BLaER1 (cell line): ENCODE data around the gene NMNAT2.
A peak's percentile ranks its signal among the peaks of the same experiment; 100 is the strongest.
"Not testable (repeated sequence)": the region's sequence is repeated elsewhere in the genome, so short reads cannot be mapped to it uniquely, and the experiment has no call there.

Source experiments
- H3K27ac ChIP-seq: shearing (Covaris generic); formaldehyde crosslinking; 2 replicates; pipeline ENCODE4 v1.8.1; 2022
- H3K27me3 ChIP-seq: shearing (Covaris generic); formaldehyde crosslinking; 2 replicates; pipeline ENCODE4 v1.8.1; 2022
- H3K36me3 ChIP-seq: shearing (Covaris generic); formaldehyde crosslinking; 2 replicates; pipeline ENCODE4 v1.8.1; 2022
- H3K4me1 ChIP-seq: shearing (Covaris generic); formaldehyde crosslinking; 2 replicates; pipeline ENCODE4 v1.8.1; 2022
- H3K4me2 ChIP-seq: shearing (Covaris generic); formaldehyde crosslinking; 2 replicates; pipeline ENCODE4 v1.8.1; 2022
- H3K4me3 ChIP-seq: shearing (Covaris generic); formaldehyde crosslinking; 2 replicates; pipeline ENCODE4 v1.8.1; 2022
- H3K9ac ChIP-seq: shearing (Covaris generic); formaldehyde crosslinking; 2 replicates; pipeline ENCODE4 v1.8.1; 2022
- H3K9me3 ChIP-seq: shearing (Covaris generic); formaldehyde crosslinking; 2 replicates; pipeline ENCODE4 v1.8.1; 2022
- H4K20me1 ChIP-seq: shearing (Covaris generic); formaldehyde crosslinking; 2 replicates; pipeline ENCODE4 v1.8.1; 2022
- Cebpa-rat ChIP-seq: shearing (Covaris generic); IDR thresholded peaks from 2 replicates; pipeline ENCODE4 v1.8.1; 2022

Gene NMNAT2

GRCh38 chr1:183282101-183282855 is 135.9 kb downstream of the NMNAT2 start:
- Histone ChIP-seq H3K9me3 (no peaks in the 10 kb centered on the region), H3K4me1 (peaks cover 18% of the 10 kb centered on the region), H3K27me3 (no peaks in the 10 kb centered on the region), H3K36me3 (no peaks in the 10 kb centered on the region), H3K27ac (no peak overlapping the region), H3K4me3 (no peak overlapping the region), H4K20me1 (no peaks in the 10 kb centered on the region), H3K9ac (no peak overlapping the region), H3K4me2 (no peak overlapping the region)
- TF ChIP-seq Cebpa-rat = no peak

- Histone ChIP-seq H3K4me1 (peaks cover 20% of the 10 kb centered on the region), H3K4me3 (no peak overlapping the region), H3K27ac (no peak overlapping the region), H3K27me3 (no peaks in the 10 kb centered on the region), H4K20me1 (no peaks in the 10 kb centered on the region), H3K9ac (no peak overlapping the region), H3K9me3 (no peaks in the 10 kb centered on the region), H3K4me2 (no peak overlapping the region), H3K36me3 (no peaks in the 10 kb centered on the region)
- TF ChIP-seq Cebpa-rat = no peak
Observed at GRCh38 chr1:183281553-183282091, 136.6 kb downstream of the NMNAT2 start.

GRCh38 chr1:183281039-183281438 is 137.1 kb downstream of the NMNAT2 start:
- Histone ChIP-seq H3K4me1 (peaks cover 26% of the 10 kb centered on the region), H3K27me3 (no peaks in the 10 kb centered on the region), H3K4me3 (no peak overlapping the region), H3K9me3 (no peaks in the 10 kb centered on the region), H3K36me3 (no peaks in the 10 kb centered on the region), H3K9ac (no peak overlapping the region), H3K27ac (no peak overlapping the region), H4K20me1 (no peaks in the 10 kb centered on the region), H3K4me2 (no peak overlapping the region)
- TF ChIP-seq Cebpa-rat = no peak

- no peaks in the 10 kb centered on the region for H4K20me1 ChIP-seq
- H3K4me3 ChIP-seq = no peak overlapping the region
- no peaks in the 10 kb centered on the region for H3K36me3 ChIP-seq
- H3K4me2 ChIP-seq = no peak overlapping the region
- H3K9ac ChIP-seq = no peak overlapping the region
- H3K9me3 ChIP-seq = no peaks in the 10 kb centered on the region
- H3K27ac ChIP-seq = peak overlapping the region; percentile 49; the same call in 1 of the 2 replicates
- H3K4me1 ChIP-seq = peaks cover 27% of the 10 kb centered on the region
- no peaks in the 10 kb centered on the region for H3K27me3 ChIP-seq
- no peak for TF ChIP-seq Cebpa-rat
Observed at GRCh38 chr1:183279835-183280234, 138.3 kb downstream of the NMNAT2 start.

- peak overlapping the region; percentile 59 for H3K4me2 ChIP-seq
- H3K4me1 ChIP-seq = peaks cover 27% of the 10 kb centered on the region
- peak overlapping the region; percentile 49 for H3K27ac ChIP-seq
- no peak overlapping the region for H3K4me3 ChIP-seq
- no peaks in the 10 kb centered on the region for H3K27me3 ChIP-seq
- TF ChIP-seq Cebpa-rat = no peak
- no peaks in the 10 kb centered on the region for H3K9me3 ChIP-seq
- H3K36me3 ChIP-seq = no peaks in the 10 kb centered on the region
- no peak overlapping the region for H3K9ac ChIP-seq
- no peaks in the 10 kb centered on the region for H4K20me1 ChIP-seq
Observed at GRCh38 chr1:183278739-183279591, 139.2 kb downstream of the NMNAT2 start.

GRCh38 chr1:183277821-183278738 is 140.1 kb downstream of the NMNAT2 start:
- Histone ChIP-seq H3K9ac (no peak overlapping the region), H3K4me1 (peaks cover 27% of the 10 kb centered on the region), H3K27ac (no peak overlapping the region), H4K20me1 (no peaks in the 10 kb centered on the region), H3K27me3 (no peaks in the 10 kb centered on the region), H3K9me3 (no peaks in the 10 kb centered on the region), H3K4me2 (peak overlapping the region; percentile 59), H3K36me3 (no peaks in the 10 kb centered on the region), H3K4me3 (no peak overlapping the region)
- no peak for TF ChIP-seq Cebpa-rat

- H3K4me2 ChIP-seq = peak overlapping the region; percentile 48
- no peaks in the 10 kb centered on the region for H3K36me3 ChIP-seq
- no peak overlapping the region for H3K27ac ChIP-seq
- no peak overlapping the region for H3K9ac ChIP-seq
- no peak overlapping the region for H3K4me3 ChIP-seq
- H3K27me3 ChIP-seq = no peaks in the 10 kb centered on the region
- no peaks in the 10 kb centered on the region for H3K9me3 ChIP-seq
- H3K4me1 ChIP-seq = peaks cover 27% of the 10 kb centered on the region
- TF ChIP-seq Cebpa-rat = no peak
- H4K20me1 ChIP-seq = no peaks in the 10 kb centered on the region
Observed at GRCh38 chr1:183276386-183277080, 141.6 kb downstream of the NMNAT2 start.

- Histone ChIP-seq H3K4me3 (no peak overlapping the region), H3K4me1 (peaks cover 27% of the 10 kb centered on the region)
- TF ChIP-seq Cebpa-rat = no peak
Observed at GRCh38 chr1:183275322-183275721, 142.9 kb downstream of the NMNAT2 start.

GRCh38 chr1:183274836-183275235 is 143.3 kb downstream of the NMNAT2 start:
- H3K27ac ChIP-seq = no peak overlapping the region

More at GRCh38 chr1:183275322-183275721, 142.9 kb downstream of the NMNAT2 start:
- no peak overlapping the region for H3K4me2 ChIP-seq
- no peak overlapping the region for H3K9ac ChIP-seq
- H3K27me3 ChIP-seq = no peaks in the 10 kb centered on the region
- H3K9me3 ChIP-seq = no peaks in the 10 kb centered on the region
- H4K20me1 ChIP-seq = no peaks in the 10 kb centered on the region
- H3K27ac ChIP-seq = no peak overlapping the region
- no peaks in the 10 kb centered on the region for H3K36me3 ChIP-seq

GRCh38 chr1:183273984-183274383 is 144.2 kb downstream of the NMNAT2 start:
- H4K20me1 ChIP-seq, H3K4me2 ChIP-seq, H3K9ac ChIP-seq, H3K36me3 ChIP-seq, H3K9me3 ChIP-seq, H3K27me3 ChIP-seq, H3K27ac ChIP-seq, H3K4me3 ChIP-seq: not testable (repeated sequence)
- H3K4me1 ChIP-seq = peaks cover 21% of the 10 kb centered on the region

More at GRCh38 chr1:183274836-183275235, 143.3 kb downstream of the NMNAT2 start:
- TF ChIP-seq Cebpa-rat = no peak
- Histone ChIP-seq H3K4me1 (peaks cover 27% of the 10 kb centered on the region), H3K9ac (no peak overlapping the region), H3K27me3 (no peaks in the 10 kb centered on the region), H4K20me1 (no peaks in the 10 kb centered on the region), H3K36me3 (no peaks in the 10 kb centered on the region), H3K4me3 (no peak overlapping the region), H3K4me2 (no peak overlapping the region), H3K9me3 (no peaks in the 10 kb centered on the region)
